Measurements from ENCODE around the gene SIX5. TPM values are rescaled to one million over a fixed set of nuclear protein-coding genes. Genes with fewer than 3 reads are reported as not detected.

Gene SIX5
- total and polyA plus RNA-seq, 9 of the 15 experiments (the other 6 are each of a cell fraction or from before 2014, with no cell fraction given) = 1.4 to 17.2 (median 7.4) TPM; not detected in 2

DNA sequence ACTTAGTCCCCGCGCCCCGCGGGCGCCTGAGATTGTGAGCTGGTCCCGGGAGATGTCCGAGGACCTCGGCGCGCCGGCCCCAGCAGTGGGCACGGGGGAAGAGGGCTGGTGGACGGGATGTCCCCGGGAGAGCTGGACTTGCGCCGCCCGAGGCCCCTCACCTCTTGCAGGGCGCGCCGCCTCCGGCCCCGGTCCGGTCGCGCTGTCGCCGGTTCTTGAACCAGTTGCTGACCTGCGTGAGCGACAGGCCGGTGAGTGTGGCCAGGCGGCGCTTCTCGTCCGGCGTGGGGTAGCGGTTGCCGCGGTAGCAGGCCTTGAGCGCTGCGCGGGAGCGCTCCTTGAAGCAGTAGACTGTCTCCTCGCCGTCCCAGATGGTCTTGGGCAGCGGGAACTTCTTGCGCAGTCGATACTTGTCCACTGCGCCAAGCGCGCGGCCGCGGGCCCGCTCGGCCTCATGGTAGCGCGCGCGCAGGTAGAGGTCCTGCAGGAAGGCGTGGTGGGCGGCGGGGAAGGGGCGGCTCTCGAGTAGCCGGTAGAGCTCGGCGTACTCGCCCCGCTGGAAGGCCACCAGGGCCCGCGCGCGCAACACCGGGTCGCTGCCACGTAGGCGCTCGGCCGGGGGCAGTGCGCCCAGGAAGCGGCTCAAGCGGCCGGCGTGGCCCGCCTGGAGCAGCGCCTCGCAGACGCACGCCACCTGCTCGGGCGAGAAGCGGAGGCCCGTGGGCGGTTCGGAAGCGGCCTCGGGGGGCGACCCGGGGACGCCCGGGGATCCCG is 984 bp downstream of the SIX5 start (continued):
- TF ChIP-seq, protein P1, sequence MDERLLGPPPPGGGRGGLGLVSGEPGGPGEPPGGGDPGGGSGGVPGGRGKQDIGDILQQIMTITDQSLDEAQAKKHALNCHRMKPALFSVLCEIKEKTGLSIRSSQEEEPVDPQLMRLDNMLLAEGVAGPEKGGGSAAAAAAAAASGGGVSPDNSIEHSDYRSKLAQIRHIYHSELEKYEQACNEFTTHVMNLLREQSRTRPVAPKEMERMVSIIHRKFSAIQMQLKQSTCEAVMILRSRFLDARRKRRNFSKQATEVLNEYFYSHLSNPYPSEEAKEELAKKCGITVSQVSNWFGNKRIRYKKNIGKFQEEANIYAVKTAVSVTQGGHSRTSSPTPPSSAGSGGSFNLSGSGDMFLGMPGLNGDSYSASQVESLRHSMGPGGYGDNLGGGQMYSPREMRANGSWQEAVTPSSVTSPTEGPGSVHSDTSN (CRISPR knock-in tag; IDR thresholded peaks at IDR 0.05; ENCODE audit: low read depth) = peak; percentile 21; the same call in 1 of the 2 replicates
- TF ChIP-seq, protein P1 (tag; conservative IDR thresholded peaks at IDR 0.05; ENCODE audit: low read depth) = no peak
- TF ChIP-seq C11orf30 (IDR thresholded peaks at IDR 0.05; ENCODE audit: low read depth) = no peak
- TF ChIP-seq ZNF316 (IDR thresholded peaks at IDR 0.05) = no peak
- TF ChIP-seq TAF15 (IDR thresholded peaks at IDR 0.05; ENCODE audit: low read depth, low read length) = no peak
- TF ChIP-seq MAFG (tag; conservative IDR thresholded peaks at IDR 0.05) = no peak
- no peak for TF ChIP-seq CBFA2T2 (conservative IDR thresholded peaks at IDR 0.05)
- no peak for TF ChIP-seq MIER1 (IDR thresholded peaks at IDR 0.05; ENCODE audit: low read depth)
- no peak for TF ChIP-seq NFYB (IDR thresholded peaks at IDR 0.05; ENCODE audit: extremely low read depth, insufficient read length)
- TF ChIP-seq PHF21A (IDR thresholded peaks at IDR 0.05; ENCODE audit: borderline replicate concordance, low read depth) = no peak
- no peak for TF ChIP-seq CHD4 (IDR thresholded peaks at IDR 0.05; ENCODE audit: insufficient read depth, insufficient replicate concordance, low read depth, low read length, poor library complexity, severe bottlenecking)
- TF ChIP-seq POLR2A (conservative IDR thresholded peaks at IDR 0.05) = peak; percentile 52; the same call in 1 of the 2 replicates
- TF ChIP-seq ZNF12 (CRISPR knock-in tag; IDR thresholded peaks at IDR 0.05) = no peak
- TF ChIP-seq KHSRP (IDR thresholded peaks at IDR 0.05) = no peak
- no peak for TF ChIP-seq ZZZ3 (IDR thresholded peaks at IDR 0.05)
- TF ChIP-seq YY1 (IDR thresholded peaks at IDR 0.05; ENCODE audit: borderline replicate concordance in 1 of 3, control insufficient read depth in 1 of 3, extremely low read depth in 1 of 3, insufficient read depth in 3 of 3, insufficient read length in 1 of 3, insufficient replicate concordance in 2 of 3, low read depth in 1 of 3, low read length in 2 of 3) = no peak
- TF ChIP-seq FOXK1 (CRISPR knock-in tag; IDR thresholded peaks at IDR 0.05; ENCODE audit: borderline replicate concordance) = no peak
- TF ChIP-seq, protein P2, sequence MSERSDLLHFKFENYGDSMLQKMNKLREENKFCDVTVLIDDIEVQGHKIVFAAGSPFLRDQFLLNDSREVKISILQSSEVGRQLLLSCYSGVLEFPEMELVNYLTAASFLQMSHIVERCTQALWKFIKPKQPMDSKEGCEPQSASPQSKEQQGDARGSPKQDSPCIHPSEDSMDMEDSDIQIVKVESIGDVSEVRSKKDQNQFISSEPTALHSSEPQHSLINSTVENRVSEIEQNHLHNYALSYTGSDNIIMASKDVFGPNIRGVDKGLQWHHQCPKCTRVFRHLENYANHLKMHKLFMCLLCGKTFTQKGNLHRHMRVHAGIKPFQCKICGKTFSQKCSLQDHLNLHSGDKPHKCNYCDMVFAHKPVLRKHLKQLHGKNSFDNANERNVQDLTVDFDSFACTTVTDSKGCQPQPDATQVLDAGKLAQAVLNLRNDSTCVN (CRISPR knock-in tag; IDR thresholded peaks at IDR 0.05) = no peak
- TF ChIP-seq, protein P3, sequence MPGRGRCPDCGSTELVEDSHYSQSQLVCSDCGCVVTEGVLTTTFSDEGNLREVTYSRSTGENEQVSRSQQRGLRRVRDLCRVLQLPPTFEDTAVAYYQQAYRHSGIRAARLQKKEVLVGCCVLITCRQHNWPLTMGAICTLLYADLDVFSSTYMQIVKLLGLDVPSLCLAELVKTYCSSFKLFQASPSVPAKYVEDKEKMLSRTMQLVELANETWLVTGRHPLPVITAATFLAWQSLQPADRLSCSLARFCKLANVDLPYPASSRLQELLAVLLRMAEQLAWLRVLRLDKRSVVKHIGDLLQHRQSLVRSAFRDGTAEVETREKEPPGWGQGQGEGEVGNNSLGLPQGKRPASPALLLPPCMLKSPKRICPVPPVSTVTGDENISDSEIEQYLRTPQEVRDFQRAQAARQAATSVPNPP (IDR thresholded peaks at IDR 0.05; ENCODE audit: borderline replicate concordance, insufficient read depth, insufficient read length) = no peak
- TF ChIP-seq, protein P4, sequence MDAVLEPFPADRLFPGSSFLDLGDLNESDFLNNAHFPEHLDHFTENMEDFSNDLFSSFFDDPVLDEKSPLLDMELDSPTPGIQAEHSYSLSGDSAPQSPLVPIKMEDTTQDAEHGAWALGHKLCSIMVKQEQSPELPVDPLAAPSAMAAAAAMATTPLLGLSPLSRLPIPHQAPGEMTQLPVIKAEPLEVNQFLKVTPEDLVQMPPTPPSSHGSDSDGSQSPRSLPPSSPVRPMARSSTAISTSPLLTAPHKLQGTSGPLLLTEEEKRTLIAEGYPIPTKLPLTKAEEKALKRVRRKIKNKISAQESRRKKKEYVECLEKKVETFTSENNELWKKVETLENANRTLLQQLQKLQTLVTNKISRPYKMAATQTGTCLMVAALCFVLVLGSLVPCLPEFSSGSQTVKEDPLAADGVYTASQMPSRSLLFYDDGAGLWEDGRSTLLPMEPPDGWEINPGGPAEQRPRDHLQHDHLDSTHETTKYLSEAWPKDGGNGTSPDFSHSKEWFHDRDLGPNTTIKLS (IDR thresholded peaks at IDR 0.05; ENCODE audit: borderline replicate concordance, low read depth) = peak; percentile 97
- no peak for TF ChIP-seq CBFA2T3 (IDR thresholded peaks at IDR 0.05)
- TF ChIP-seq ZSCAN32 (CRISPR knock-in tag; IDR thresholded peaks at IDR 0.05) = no peak
- TF ChIP-seq NRF1 (conservative IDR thresholded peaks at IDR 0.05 in 1 of 2, IDR thresholded peaks at IDR 0.05 in 1 of 2) = peak; percentile 83 to 86
